Panc1 (cell line): ENCODE data around the gene ADCY9. TPM values are rescaled to one million over a fixed set of nuclear protein-coding genes. Genes with fewer than 3 reads are reported as not detected.

Source experiments
- ATAC-seq: fragments of 200-7000 bp; cut with Tn5 transposase; 2 replicates; pipeline ENCODE4 v1.9.1; 2020; ENCODE audit warnings: mild to moderate bottlenecking, moderate library complexity
- BruUV-seq: library from RNA; stranded (reverse); fragments of 400-500 nt; replicated peaks from 2 replicates; lab custom pipeline; 2021; lab: Mats Ljungman, UMichigan
- CTCF ChIA-PET: fragments of 300-600 bp; sonication (Branson Sonifier 250); formaldehyde crosslinking; loops from one replicate; lab custom pipeline; 2022; ENCODE audit warnings: antibody characterized with exemption; lab: Charles Lee
- POLR2A ChIA-PET: fragments of 300-600 bp; sonication (Branson Sonifier 250); formaldehyde crosslinking; loops from one replicate; lab custom pipeline; 2022; ENCODE audit warnings: antibody characterized with exemption; lab: Charles Lee
- DNase-seq: peaks from one replicate; pipeline ENCODE4 v3.0.0-alpha.2; 2010; ENCODE audit warnings: low read depth, low spot score
- H3K27ac ChIP-seq: 2 replicates; pipeline ENCODE4 v1.5.1; 2011; ENCODE audit warnings: mild to moderate bottlenecking, low read length, inconsistent platforms
- H3K27me3 ChIP-seq: fragments of 200-500 bp; sonication (Bioruptor generic); 2 replicates; pipeline ENCODE4 v1.6.0; 2014; ENCODE audit warnings: low read length, inconsistent platforms; ENCODE audit not compliant: control insufficient read depth, insufficient read depth
- H3K36me3 ChIP-seq: fragments of 200-500 bp; sonication (Bioruptor generic); 2 replicates; pipeline ENCODE4 v1.5.1; 2014; ENCODE audit warnings: inconsistent platforms, mild to moderate bottlenecking, low read length, moderate library complexity; ENCODE audit not compliant: control insufficient read depth, insufficient read depth
- H3K4me1 ChIP-seq: 2 replicates; pipeline ENCODE4 v1.5.1; 2011; ENCODE audit warnings: inconsistent platforms, mild to moderate bottlenecking, low read length, moderate library complexity; ENCODE audit not compliant: control insufficient read depth, insufficient read depth
- H3K4me3 ChIP-seq, 2 experiments: 2 replicates each; pipeline ENCODE4 v1.5.1; 2011 to 2012; ENCODE audit warnings: low read depth in 2 of 2, low read length in 2 of 2, mild to moderate bottlenecking in 2 of 2, inconsistent platforms in 1 of 2, moderate library complexity in 1 of 2
- H3K9me3 ChIP-seq: fragments of 200-500 bp; sonication (Bioruptor generic); 2 replicates; pipeline ENCODE4 v1.5.1; 2014; ENCODE audit warnings: low read depth, mild to moderate bottlenecking, inconsistent platforms, low read length, moderate library complexity; ENCODE audit not compliant: control insufficient read depth, insufficient read depth
- POLR2AphosphoS5 ChIP-seq: IDR thresholded peaks from 2 replicates; pipeline ENCODE4 v1.6.1; 2012; ENCODE audit warnings: mild to moderate bottlenecking, low read depth, low read length, moderate library complexity
- SIN3A ChIP-seq: IDR thresholded peaks from 2 replicates; pipeline ENCODE4 v1.6.1; 2012; ENCODE audit warnings: low read depth, mild to moderate bottlenecking, low read length, moderate library complexity, borderline replicate concordance; ENCODE audit not compliant: insufficient read depth
- TCF7L2 ChIP-seq: IDR thresholded peaks from 2 replicates; pipeline ENCODE4 v1.6.1; 2011; ENCODE audit warnings: mild to moderate bottlenecking, low read depth, low read length, inconsistent platforms
- in situ Hi-C: cut with HindIII; loops from 2 replicates; pipeline ENCODE4 v1.10.0; 2016; ENCODE audit warnings: low sequenced_read_pairs, low pct_unique_long_range_greater_than_20kb
- intact Hi-C: fragments of 100-400 bp; cut with micrococcal nuclease; formaldehyde crosslinking; loops from one replicate; pipeline ENCODE4 v1.10.0; 2022; ENCODE audit not compliant: unreplicated experiment
- total RNA-seq: library from RNA; stranded (reverse); gene quantifications from one replicate; pipeline ENCODE4 v1.2.1, GENCODE V29; 2021; ENCODE audit not compliant: unreplicated experiment
- TF ChIP-seq, protein P1 (sequence below): fragments of 450-650 bp; IDR thresholded peaks from 2 replicates; pipeline ENCODE4 v1.5.1; 2017; ENCODE audit warnings: mild to moderate bottlenecking
- TF ChIP-seq, protein P2 (sequence below), 2 experiments: IDR thresholded peaks; 2 replicates each; pipeline ENCODE4 v1.6.1; 2011 to 2012; ENCODE audit warnings: low read depth in 2 of 2, control low read depth in 1 of 2, low read length in 1 of 2, mild to moderate bottlenecking in 1 of 2, moderate library complexity in 1 of 2; ENCODE audit not compliant: insufficient read depth in 1 of 2

The ADCY9 gene
- total RNA-seq, 1 experiment from 2014 or later = 29.8 TPM

DNA sequence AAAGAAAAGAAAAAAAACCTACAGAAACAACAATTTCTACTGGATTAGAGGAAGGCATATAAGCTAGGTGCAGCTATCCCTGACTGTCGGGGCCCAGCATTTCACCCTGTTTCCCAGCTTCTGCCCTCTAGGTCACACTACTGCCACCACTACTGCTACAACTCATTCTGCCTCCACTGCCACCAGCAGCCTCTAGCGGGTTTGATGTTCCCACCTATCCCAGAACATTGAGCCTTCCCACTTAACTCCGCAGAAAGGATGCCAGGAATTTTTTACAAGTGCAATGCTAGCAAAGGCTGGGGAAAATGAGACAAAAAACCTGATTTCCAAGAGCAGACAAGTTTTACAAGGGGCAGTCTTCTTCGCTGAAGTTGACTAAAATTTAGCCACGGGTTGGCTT, 10.4 kb downstream of the ADCY9 start:
- ChIA-PET POLR2A (no interaction called here), CTCF (no interaction called here)
- in situ Hi-C loops (no loop called here), intact Hi-C loops (no loop called here)
- Histone ChIP-seq H3K36me3 (no peaks in the 10 kb centered on the region), H3K4me1 (peaks cover 31% of the 10 kb centered on the region), H3K27me3 (no peaks in the 10 kb centered on the region), H3K4me3 (no peak overlapping the region), H3K9me3 (no peaks in the 10 kb centered on the region), H3K27ac (peak overlapping the region; percentile 19; the same call in 1 of the 2 replicates)
- TF ChIP-seq, protein P1, sequence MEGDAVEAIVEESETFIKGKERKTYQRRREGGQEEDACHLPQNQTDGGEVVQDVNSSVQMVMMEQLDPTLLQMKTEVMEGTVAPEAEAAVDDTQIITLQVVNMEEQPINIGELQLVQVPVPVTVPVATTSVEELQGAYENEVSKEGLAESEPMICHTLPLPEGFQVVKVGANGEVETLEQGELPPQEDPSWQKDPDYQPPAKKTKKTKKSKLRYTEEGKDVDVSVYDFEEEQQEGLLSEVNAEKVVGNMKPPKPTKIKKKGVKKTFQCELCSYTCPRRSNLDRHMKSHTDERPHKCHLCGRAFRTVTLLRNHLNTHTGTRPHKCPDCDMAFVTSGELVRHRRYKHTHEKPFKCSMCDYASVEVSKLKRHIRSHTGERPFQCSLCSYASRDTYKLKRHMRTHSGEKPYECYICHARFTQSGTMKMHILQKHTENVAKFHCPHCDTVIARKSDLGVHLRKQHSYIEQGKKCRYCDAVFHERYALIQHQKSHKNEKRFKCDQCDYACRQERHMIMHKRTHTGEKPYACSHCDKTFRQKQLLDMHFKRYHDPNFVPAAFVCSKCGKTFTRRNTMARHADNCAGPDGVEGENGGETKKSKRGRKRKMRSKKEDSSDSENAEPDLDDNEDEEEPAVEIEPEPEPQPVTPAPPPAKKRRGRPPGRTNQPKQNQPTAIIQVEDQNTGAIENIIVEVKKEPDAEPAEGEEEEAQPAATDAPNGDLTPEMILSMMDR = no peak
- TF ChIP-seq POLR2AphosphoS5 (no peak), TCF7L2 (no peak), SIN3A (no peak)
- TF ChIP-seq, protein P2, sequence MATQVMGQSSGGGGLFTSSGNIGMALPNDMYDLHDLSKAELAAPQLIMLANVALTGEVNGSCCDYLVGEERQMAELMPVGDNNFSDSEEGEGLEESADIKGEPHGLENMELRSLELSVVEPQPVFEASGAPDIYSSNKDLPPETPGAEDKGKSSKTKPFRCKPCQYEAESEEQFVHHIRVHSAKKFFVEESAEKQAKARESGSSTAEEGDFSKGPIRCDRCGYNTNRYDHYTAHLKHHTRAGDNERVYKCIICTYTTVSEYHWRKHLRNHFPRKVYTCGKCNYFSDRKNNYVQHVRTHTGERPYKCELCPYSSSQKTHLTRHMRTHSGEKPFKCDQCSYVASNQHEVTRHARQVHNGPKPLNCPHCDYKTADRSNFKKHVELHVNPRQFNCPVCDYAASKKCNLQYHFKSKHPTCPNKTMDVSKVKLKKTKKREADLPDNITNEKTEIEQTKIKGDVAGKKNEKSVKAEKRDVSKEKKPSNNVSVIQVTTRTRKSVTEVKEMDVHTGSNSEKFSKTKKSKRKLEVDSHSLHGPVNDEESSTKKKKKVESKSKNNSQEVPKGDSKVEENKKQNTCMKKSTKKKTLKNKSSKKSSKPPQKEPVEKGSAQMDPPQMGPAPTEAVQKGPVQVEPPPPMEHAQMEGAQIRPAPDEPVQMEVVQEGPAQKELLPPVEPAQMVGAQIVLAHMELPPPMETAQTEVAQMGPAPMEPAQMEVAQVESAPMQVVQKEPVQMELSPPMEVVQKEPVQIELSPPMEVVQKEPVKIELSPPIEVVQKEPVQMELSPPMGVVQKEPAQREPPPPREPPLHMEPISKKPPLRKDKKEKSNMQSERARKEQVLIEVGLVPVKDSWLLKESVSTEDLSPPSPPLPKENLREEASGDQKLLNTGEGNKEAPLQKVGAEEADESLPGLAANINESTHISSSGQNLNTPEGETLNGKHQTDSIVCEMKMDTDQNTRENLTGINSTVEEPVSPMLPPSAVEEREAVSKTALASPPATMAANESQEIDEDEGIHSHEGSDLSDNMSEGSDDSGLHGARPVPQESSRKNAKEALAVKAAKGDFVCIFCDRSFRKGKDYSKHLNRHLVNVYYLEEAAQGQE (IDR thresholded peaks at IDR 0.05; ENCODE audit: insufficient read depth in 1 of 2, low read depth in 2 of 2, low read length in 1 of 2) = no peak
- ATAC-seq (no peak), DNase-seq (no peak)
- BruUV-seq = no TSS peak

DNA sequence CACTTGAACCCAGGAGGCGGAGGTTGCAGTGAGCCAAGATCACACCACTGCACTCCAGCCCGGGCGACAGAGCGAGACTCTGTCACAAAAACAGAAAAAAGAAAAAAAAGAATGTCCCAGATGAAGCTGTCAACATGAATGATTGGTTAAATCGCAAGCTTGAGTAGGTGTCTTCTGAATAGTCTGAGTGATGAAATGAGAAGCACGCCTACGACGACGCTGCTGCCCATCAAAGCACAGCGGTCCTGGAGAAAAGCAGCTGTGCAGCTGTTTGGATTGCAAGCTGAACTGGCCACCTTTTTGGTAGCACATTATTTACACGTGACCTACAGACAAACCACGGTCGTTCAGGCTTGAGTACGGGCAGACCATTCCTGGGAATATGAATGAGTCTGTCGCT, 12.5 kb downstream of the ADCY9 start:
- POLR2A ChIA-PET = interaction anchor here (0.6 kb wide), 1 partner anchor 384 kb away, joined by 3 read pairs; no protein-coding TSS in a partner anchor
- BruUV-seq = no TSS peak
- Histone ChIP-seq H3K4me3 (no peak overlapping the region), H3K9me3 (no peaks in the 10 kb centered on the region), H3K36me3 (no peaks in the 10 kb centered on the region), H3K27me3 (no peaks in the 10 kb centered on the region), H3K4me1 (peaks cover 26% of the 10 kb centered on the region), H3K27ac (peak overlapping the region; percentile 53; the same call in 1 of the 2 replicates)
- ATAC-seq = no peak
- no peak for DNase-seq
- in situ Hi-C loops (no loop called here), intact Hi-C loops (no loop called here)
- TF ChIP-seq POLR2AphosphoS5 = no peak
- TF ChIP-seq, protein P2 (IDR thresholded peaks at IDR 0.05; ENCODE audit: insufficient read depth in 1 of 2, low read depth in 2 of 2, low read length in 1 of 2) = no peak
- TF ChIP-seq SIN3A = no peak
- TF ChIP-seq TCF7L2 = no peak
- TF ChIP-seq, protein P1 = no peak
- CTCF ChIA-PET = interaction anchor here (0.7 kb wide), 1 partner anchor 1177 kb away, joined by 3 read pairs; no protein-coding TSS in a partner anchor
